HG03045 (cell line): Measurements from ENCODE around the gene NCAN.

Experiments
- ATAC-seq: cut with Tn5 transposase; IDR thresholded peaks from one replicate; pipeline ENCODE4 v1.9.1; 2021; ENCODE audit warnings: mild to moderate bottlenecking, moderate library complexity; ENCODE audit not compliant: unreplicated experiment

Gene NCAN

GRCh38 chr19:19279062-19279612, 67.4 kb downstream of the NCAN start:
- no peak for ATAC-seq

DNA sequence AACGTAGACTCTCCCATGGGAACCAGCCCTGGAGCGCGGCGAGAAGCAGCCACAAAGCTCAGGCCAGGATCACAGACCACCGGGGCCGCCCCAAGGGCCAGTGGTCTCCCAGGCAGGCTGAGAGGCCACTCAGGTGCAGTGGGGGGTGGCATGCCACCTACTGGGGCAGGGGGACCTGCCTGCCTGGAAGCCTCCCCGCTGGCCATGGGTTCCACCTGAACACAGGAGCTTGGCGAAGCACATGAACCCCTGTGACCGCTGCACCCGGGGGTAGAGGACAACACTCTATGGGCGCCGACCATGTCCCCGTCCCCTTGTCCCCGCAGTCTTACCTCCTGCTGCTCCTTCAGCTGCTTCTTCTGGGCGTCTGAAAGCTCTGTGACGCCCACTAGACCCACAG, 68.1 kb downstream of the NCAN start:
- no peak for ATAC-seq

- ATAC-seq = no peak
Measured at GRCh38 chr19:19280561-19280960, 68.8 kb downstream of the NCAN start.

- ATAC-seq = no peak
Measured at GRCh38 chr19:19285686-19286085, 73.9 kb downstream of the NCAN start.

GRCh38 chr19:19292607-19293006, 80.8 kb downstream of the NCAN start:
- ATAC-seq = no peak

DNA sequence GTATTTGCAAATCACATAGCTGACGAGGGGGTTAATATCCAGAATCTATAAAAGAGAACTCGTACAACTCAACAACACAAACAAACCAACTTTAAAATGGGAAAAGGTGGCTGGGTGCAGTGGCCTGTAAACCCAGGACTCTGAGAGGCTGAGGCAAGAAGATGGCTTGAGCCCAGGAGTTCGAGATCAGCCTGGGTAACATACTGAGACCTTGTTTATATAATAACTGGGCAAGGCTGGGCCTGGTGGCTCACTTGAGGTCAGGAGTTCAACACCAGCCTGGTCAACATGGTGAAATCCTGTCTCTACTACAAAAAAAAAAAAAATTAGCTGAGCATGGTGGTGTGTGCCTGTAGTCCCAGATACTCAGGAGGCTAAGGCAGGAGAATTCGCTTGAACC, 83.2 kb downstream of the NCAN start:
- no peak for ATAC-seq

DNA sequence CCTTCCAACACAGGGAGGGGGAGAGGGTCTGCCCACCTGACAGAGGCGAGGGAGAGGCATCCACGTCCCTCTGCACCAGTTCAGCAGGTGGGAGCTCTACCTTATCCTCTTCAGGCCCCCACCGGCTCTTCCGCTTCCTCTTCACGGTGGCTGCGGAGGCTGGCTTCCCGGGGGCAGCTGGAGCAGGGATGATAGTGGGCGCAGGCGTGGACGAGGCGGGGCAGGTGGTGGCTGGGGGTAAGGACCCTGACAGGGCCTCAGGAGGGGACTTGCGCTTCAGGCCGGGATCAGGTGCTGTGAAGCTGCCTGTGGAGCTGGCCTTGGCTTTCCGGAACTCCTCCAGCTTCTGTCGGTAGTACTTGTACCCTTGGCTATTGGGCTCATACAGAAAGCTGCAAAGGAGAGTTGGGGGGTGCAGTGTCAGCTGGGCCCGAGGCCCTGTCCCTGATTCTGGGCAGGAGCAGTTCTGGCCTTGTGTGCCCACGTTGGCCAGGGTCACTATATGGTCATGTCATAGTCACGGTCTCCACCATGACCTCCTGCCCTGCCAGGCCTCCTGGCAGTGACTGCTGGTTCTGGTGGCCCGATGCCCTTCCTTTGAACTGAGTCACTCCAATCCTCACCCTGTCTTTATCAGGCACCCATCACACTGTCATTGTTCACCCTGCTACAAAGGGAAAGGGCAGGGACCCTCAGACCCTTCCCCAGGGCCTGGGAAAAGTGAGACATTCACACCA, 85.4 kb downstream of the NCAN start:
- no peak for ATAC-seq

DNA sequence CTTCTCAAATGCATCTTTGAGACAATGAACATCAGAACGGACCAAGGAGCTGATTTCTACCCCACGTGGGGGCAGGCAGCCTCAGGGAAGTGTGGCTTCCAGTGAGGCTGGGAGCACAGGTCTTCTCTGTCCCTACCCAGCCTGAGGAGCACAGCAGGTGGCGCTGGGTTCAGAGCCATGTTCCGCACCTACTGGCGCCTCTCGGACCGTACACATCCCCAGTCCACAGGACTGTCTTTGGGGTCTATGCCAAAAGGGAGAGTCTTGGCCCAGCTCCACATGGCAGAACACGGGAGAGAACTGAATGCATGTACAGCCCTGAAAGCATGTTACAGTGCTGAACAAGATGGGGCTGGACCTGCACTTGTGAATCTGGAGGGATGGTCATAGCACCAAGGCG, 86.0 kb downstream of the NCAN start:
- no peak for ATAC-seq

DNA sequence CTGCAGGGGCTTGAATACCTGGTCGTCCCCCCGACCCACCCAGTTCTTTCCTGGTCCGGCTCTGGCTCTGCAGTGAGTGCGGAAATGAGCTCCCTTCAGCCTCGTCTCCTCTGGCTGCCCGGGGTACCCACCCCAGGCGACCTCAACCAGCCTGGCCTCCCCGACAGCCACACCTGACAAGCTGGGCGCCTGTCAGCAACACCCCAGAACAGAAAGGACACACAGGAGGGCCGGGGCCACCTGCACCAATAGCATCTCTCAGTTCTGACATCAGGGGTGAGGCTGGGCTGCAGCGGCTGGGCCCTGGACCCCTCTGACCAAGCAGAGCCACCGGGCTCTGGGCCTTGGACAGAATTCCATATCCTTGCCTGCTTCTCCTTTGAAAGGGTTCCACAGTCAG, 88.9 kb downstream of the NCAN start:
- no peak for ATAC-seq
